HUES64 (cell line): ENCODE data around the gene TIMM13. TPM values are rescaled to one million over a fixed set of nuclear protein-coding genes. Genes with fewer than 3 reads are reported as not detected.
"Not testable (repeated sequence)": the region's sequence is repeated elsewhere in the genome, so short reads cannot be mapped to it uniquely, and the experiment has no call there.

Source experiments
- H3K27ac ChIP-seq: 2 replicates; pipeline ENCODE4 v1.7.0; 2013; ENCODE audit warnings: low read depth, low read length, inconsistent platforms
- H3K27me3 ChIP-seq: 2 replicates; pipeline ENCODE4 v1.6.1; 2013; ENCODE audit warnings: mild to moderate bottlenecking, low read length; ENCODE audit not compliant: insufficient read depth
- H3K36me3 ChIP-seq: 2 replicates; pipeline ENCODE4 v1.6.1; 2013; ENCODE audit warnings: mild to moderate bottlenecking, low read length; ENCODE audit not compliant: insufficient read depth
- H3K4me1 ChIP-seq: 2 replicates; pipeline ENCODE4 v1.6.1; 2013; ENCODE audit warnings: mild to moderate bottlenecking, low read length, moderate library complexity; ENCODE audit not compliant: insufficient read depth
- H3K4me3 ChIP-seq: 2 replicates; pipeline ENCODE4 v1.5.1; 2013; ENCODE audit warnings: mild to moderate bottlenecking, low read length, moderate library complexity
- H3K9ac ChIP-seq: 2 replicates; pipeline ENCODE4 v1.6.1; 2013; ENCODE audit warnings: mild to moderate bottlenecking, low read depth, low read length
- H3K9me3 ChIP-seq: 2 replicates; pipeline ENCODE4 v1.6.1; 2013; ENCODE audit warnings: low read depth, low read length; ENCODE audit not compliant: insufficient read depth
- WGBS: fragments of 150-250, 120-280 bp; methylation state at CpG from one replicate; pipeline ENCODE4 v1.1.7; 2013; ENCODE audit warnings: missing lambda C conversion rate; 5-methylcytosine and 5-hydroxymethylcytosine counted together
- polyA plus RNA-seq, 2 experiments: library from polyadenylated mRNA; stranded (reverse); fragments of 50-300 nt; gene quantifications; one replicate each; pipeline ENCODE4 v1.2.3, GENCODE V29; 2013

The TIMM13 gene
- polyA plus RNA-seq (2013, experiment 1 of 2): 170 TPM
- 139 TPM for polyA plus RNA-seq (2013, experiment 2 of 2)

- H3K9me3 ChIP-seq: no peaks in the 10 kb centered on the region
- H3K27me3 ChIP-seq: no peaks in the 10 kb centered on the region
- peak within 1 kb of the TSS; percentile 87 for H3K4me3 ChIP-seq
- H3K4me1 ChIP-seq: peaks cover 18% of the 10 kb centered on the region
- peaks cover 32% of the 10 kb centered on the region for H3K36me3 ChIP-seq
- WGBS: 1% methylated on average over 74 of the region's 77 CpGs
- H3K27ac ChIP-seq: peak within 1 kb of the TSS; percentile 99
- H3K9ac ChIP-seq: peak within 1 kb of the TSS; percentile 99
Observed at GRCh38 chr19:2427429-2428320, at the start of gene TIMM13. TIMM13 (minus strand) TSS chr19:2427586; CDS start chr19:2427533, 53 bp downstream.

- Histone ChIP-seq H3K4me1 (peaks cover 6% of the 10 kb centered on the region; the same call in 1 of the 2 replicates), H3K27ac (peak overlapping the region; percentile 78; the same call in 1 of the 2 replicates), H3K9ac (peak overlapping the region; percentile 77), H3K27me3 (peaks cover 39% of the 10 kb centered on the region), H3K36me3 (0 out of 2 replicates have a peak, but pooled peaks cover 5% of the 10 kb centered on the region), H3K4me3 (peak overlapping the region; percentile 78), H3K9me3 (no peaks in the 10 kb centered on the region)
- under 1% methylated on average over 42 of the region's 42 CpGs for WGBS
Observed at GRCh38 chr19:2476451-2477140, 49.2 kb upstream of the TIMM13 start.

- Histone ChIP-seq H3K9me3 (no peaks in the 10 kb centered on the region), H3K9ac (peak within 1 kb of the TSS; percentile 77), H3K36me3 (0 out of 2 replicates have a peak, but pooled peaks cover 5% of the 10 kb centered on the region), H3K27ac (peak within 1 kb of the TSS; percentile 78; the same call in 1 of the 2 replicates), H3K4me1 (peaks cover 6% of the 10 kb centered on the region; the same call in 1 of the 2 replicates), H3K4me3 (peak within 1 kb of the TSS; percentile 78), H3K27me3 (peaks cover 39% of the 10 kb centered on the region)
- under 1% methylated on average over 70 of the region's 70 CpGs for WGBS
Observed at GRCh38 chr19:2475702-2476450, 48.5 kb upstream of the TIMM13 start, which contains the start of gene GADD45B. GADD45B (plus strand) TSS chr19:2476127; CDS start chr19:2476359, 232 bp downstream.

GRCh38 chr19:2475018-2475701, 47.8 kb upstream of the TIMM13 start:
- Histone ChIP-seq H3K27me3 (peaks cover 38% of the 10 kb centered on the region), H3K4me3 (peak overlapping the region; percentile 78), H3K9me3 (no peaks in the 10 kb centered on the region), H3K4me1 (peaks cover 6% of the 10 kb centered on the region; the same call in 1 of the 2 replicates), H3K36me3 (0 out of 2 replicates have a peak, but pooled peaks cover 5% of the 10 kb centered on the region), H3K9ac (no peak overlapping the region), H3K27ac (no peak overlapping the region; the same call in 1 of the 2 replicates)
- WGBS: 2% methylated on average over 45 of the region's 45 CpGs

- H3K9ac ChIP-seq: no peak overlapping the region
- WGBS: 12% methylated on average over 55 of the region's 60 CpGs
- no peak overlapping the region for H3K27ac ChIP-seq
- H3K4me1 ChIP-seq: peaks cover 9% of the 10 kb centered on the region
- H3K9me3 ChIP-seq: no peaks in the 10 kb centered on the region
- H3K27me3 ChIP-seq: peaks cover 35% of the 10 kb centered on the region
- H3K4me3 ChIP-seq: peak overlapping the region; percentile 78
- H3K36me3 ChIP-seq: 0 out of 2 replicates have a peak, but pooled peaks cover 5% of the 10 kb centered on the region
Observed at GRCh38 chr19:2474232-2475017, 47.0 kb upstream of the TIMM13 start.

- H3K36me3 ChIP-seq, H3K9me3 ChIP-seq, H3K9ac ChIP-seq, H3K27ac ChIP-seq, H3K4me1 ChIP-seq, H3K27me3 ChIP-seq, H3K4me3 ChIP-seq: not testable (repeated sequence)
- WGBS: 85% methylated on average over 8 of the region's 8 CpGs
Observed at GRCh38 chr19:2469915-2470200, 42.5 kb upstream of the TIMM13 start.

- Histone ChIP-seq H3K4me1 (peaks cover 6% of the 10 kb centered on the region), H3K27me3 (no peaks in the 10 kb centered on the region), H3K27ac (0 out of 2 replicates have a peak overlapping the region, but pooled peaks have one; percentile 45), H3K9ac (peak overlapping the region; percentile 37; the same call in 1 of the 2 replicates), H3K9me3 (no peaks in the 10 kb centered on the region), H3K36me3 (no peaks in the 10 kb centered on the region), H3K4me3 (no peak overlapping the region; the same call in 1 of the 2 replicates)
- WGBS: 44% methylated on average over 23 of the region's 23 CpGs
Observed at GRCh38 chr19:2469102-2469914, 41.9 kb upstream of the TIMM13 start.

GRCh38 chr19:2468596-2468995, 41.2 kb upstream of the TIMM13 start:
- Histone ChIP-seq H3K9me3 (no peaks in the 10 kb centered on the region), H3K9ac (no peak overlapping the region), H3K36me3 (no peaks in the 10 kb centered on the region), H3K27me3 (no peaks in the 10 kb centered on the region), H3K27ac (no peak overlapping the region), H3K4me1 (peaks cover 6% of the 10 kb centered on the region), H3K4me3 (no peak overlapping the region)
- WGBS: 77% methylated on average over 12 of the region's 12 CpGs

- Histone ChIP-seq H3K9ac (no peak overlapping the region), H3K27ac (no peak overlapping the region), H3K36me3 (no peaks in the 10 kb centered on the region), H3K9me3 (no peaks in the 10 kb centered on the region), H3K27me3 (no peaks in the 10 kb centered on the region), H3K4me1 (peaks cover 3% of the 10 kb centered on the region), H3K4me3 (no peak overlapping the region)
- WGBS: 88% methylated on average over 5 of the region's 5 CpGs
Observed at GRCh38 chr19:2464389-2464788, 37.0 kb upstream of the TIMM13 start.
